ENCODE results near the gene CTSH. TPM values are rescaled to one million over a fixed set of nuclear protein-coding genes. Genes with fewer than 3 reads are reported as not detected.
"Not testable (repeated sequence)": the region's sequence is repeated elsewhere in the genome, so short reads cannot be mapped to it uniquely, and the experiment has no call there.

The CTSH gene
- total RNA-seq, 1 donor from 2014 or later = 34.4 TPM

- Histone ChIP-seq H3K4me3 (ENCODE audit: low read length in 3 of 3) (no peak overlapping the region), H3K4me1 (ENCODE audit: control insufficient read depth in 3 of 3, insufficient read depth in 3 of 3, low read length in 3 of 3) (peaks cover 4 to 19% (median 15%) of the 10 kb centered on the region in 3 donors), H3K27ac (ENCODE audit: low read depth, low read length) (no peak overlapping the region), H3K36me3 (ENCODE audit: control insufficient read depth in 3 of 3, insufficient read depth in 3 of 3, low read length in 3 of 3) (peaks cover 17 to 37% (median 36%) of the 10 kb centered on the region in 3 donors), H3K27me3 (ENCODE audit: control insufficient read depth in 3 of 3, insufficient read depth in 3 of 3, low read length in 3 of 3) (no peaks in the 10 kb centered on the region), H3K9ac (ENCODE audit: low read depth in 1 of 3, low read length in 3 of 3) (no peak overlapping the region), H3K9me3 (ENCODE audit: control insufficient read depth in 3 of 3, low read length in 3 of 3) (no peaks in the 10 kb centered on the region)
Observed at GRCh38 chr15:78913012-78913411, 31.8 kb downstream of the CTSH start.

- H3K9me3 ChIP-seq (ENCODE audit: control insufficient read depth in 3 of 3, low read length in 3 of 3) = no peaks in the 10 kb centered on the region
- peaks cover 20 to 39% (median 33%) of the 10 kb centered on the region in 3 donors for H3K36me3 ChIP-seq (ENCODE audit: control insufficient read depth in 3 of 3, insufficient read depth in 3 of 3, low read length in 3 of 3)
- peaks cover 4 to 20% (median 17%) of the 10 kb centered on the region in 3 donors for H3K4me1 ChIP-seq (ENCODE audit: control insufficient read depth in 3 of 3, insufficient read depth in 3 of 3, low read length in 3 of 3)
Observed at GRCh38 chr15:78912316-78912715, 32.5 kb downstream of the CTSH start.

GRCh38 chr15:78910271-78910670 lies 34.6 kb downstream of the CTSH start:
- H3K9me3 ChIP-seq (ENCODE audit: control insufficient read depth in 3 of 3, low read length in 3 of 3) = no peaks in the 10 kb centered on the region
- H3K27ac ChIP-seq (ENCODE audit: low read depth, low read length) = no peak overlapping the region
- H3K4me1 ChIP-seq (ENCODE audit: control insufficient read depth in 3 of 3, insufficient read depth in 3 of 3, low read length in 3 of 3) = peaks cover 12 to 22% (median 16%) of the 10 kb centered on the region in 3 donors
- no peaks in the 10 kb centered on the region for H3K27me3 ChIP-seq (ENCODE audit: control insufficient read depth in 3 of 3, insufficient read depth in 3 of 3, low read length in 3 of 3)
- H3K9ac ChIP-seq (ENCODE audit: low read depth in 1 of 3, low read length in 3 of 3) = no peak overlapping the region
- no peak overlapping the region for H3K4me3 ChIP-seq (ENCODE audit: low read length in 3 of 3)
- peaks cover 25 to 51% (median 47%) of the 10 kb centered on the region in 3 donors for H3K36me3 ChIP-seq (ENCODE audit: control insufficient read depth in 3 of 3, insufficient read depth in 3 of 3, low read length in 3 of 3)

More at GRCh38 chr15:78912316-78912715, 32.5 kb downstream of the CTSH start:
- H3K27me3 ChIP-seq (ENCODE audit: control insufficient read depth in 3 of 3, insufficient read depth in 3 of 3, low read length in 3 of 3) = no peaks in the 10 kb centered on the region
- no peak overlapping the region for H3K9ac ChIP-seq (ENCODE audit: low read depth in 1 of 3, low read length in 3 of 3)
- H3K27ac ChIP-seq (ENCODE audit: low read depth, low read length) = no peak overlapping the region
- no peak overlapping the region for H3K4me3 ChIP-seq (ENCODE audit: low read length in 3 of 3)

GRCh38 chr15:78909791-78910228 lies 35.0 kb downstream of the CTSH start:
- H3K4me3 ChIP-seq (ENCODE audit: low read length in 3 of 3) = no peak overlapping the region
- no peak overlapping the region for H3K27ac ChIP-seq (ENCODE audit: low read depth, low read length)
- no peak overlapping the region for H3K9ac ChIP-seq (ENCODE audit: low read depth in 1 of 3, low read length in 3 of 3)
- H3K9me3 ChIP-seq (ENCODE audit: control insufficient read depth in 3 of 3, low read length in 3 of 3) = no peaks in the 10 kb centered on the region
- H3K36me3 ChIP-seq (ENCODE audit: control insufficient read depth in 3 of 3, insufficient read depth in 3 of 3, low read length in 3 of 3) = peaks cover 25 to 50% (median 47%) of the 10 kb centered on the region in 3 donors
- peaks cover 12 to 18% (median 13%) of the 10 kb centered on the region in 3 donors for H3K4me1 ChIP-seq (ENCODE audit: control insufficient read depth in 3 of 3, insufficient read depth in 3 of 3, low read length in 3 of 3)
- H3K27me3 ChIP-seq (ENCODE audit: control insufficient read depth in 3 of 3, insufficient read depth in 3 of 3, low read length in 3 of 3) = no peaks in the 10 kb centered on the region

GRCh38 chr15:78909160-78909695 lies 35.6 kb downstream of the CTSH start:
- H3K9me3 ChIP-seq (ENCODE audit: control insufficient read depth in 3 of 3, low read length in 3 of 3) = no peaks in the 10 kb centered on the region
- no peak overlapping the region for H3K27ac ChIP-seq (ENCODE audit: low read depth, low read length)
- no peaks in the 10 kb centered on the region for H3K27me3 ChIP-seq (ENCODE audit: control insufficient read depth in 3 of 3, insufficient read depth in 3 of 3, low read length in 3 of 3)
- H3K4me3 ChIP-seq (ENCODE audit: low read length in 3 of 3) = no peak overlapping the region
- H3K36me3 ChIP-seq (ENCODE audit: control insufficient read depth in 3 of 3, insufficient read depth in 3 of 3, low read length in 3 of 3) = peaks cover 25 to 56% (median 50%) of the 10 kb centered on the region in 3 donors
- peaks cover 12 to 13% (median 12%) of the 10 kb centered on the region in 3 donors for H3K4me1 ChIP-seq (ENCODE audit: control insufficient read depth in 3 of 3, insufficient read depth in 3 of 3, low read length in 3 of 3)
- no peak overlapping the region for H3K9ac ChIP-seq (ENCODE audit: low read depth in 1 of 3, low read length in 3 of 3)

- Histone ChIP-seq H3K27ac (ENCODE audit: low read depth, low read length) (no peak overlapping the region), H3K27me3 (ENCODE audit: control insufficient read depth in 3 of 3, insufficient read depth in 3 of 3, low read length in 3 of 3) (no peaks in the 10 kb centered on the region), H3K9ac (ENCODE audit: low read depth in 1 of 3, low read length in 3 of 3) (no peak overlapping the region), H3K4me3 (ENCODE audit: low read length in 3 of 3) (no peak overlapping the region), H3K9me3 (ENCODE audit: control insufficient read depth in 3 of 3, low read length in 3 of 3) (no peaks in the 10 kb centered on the region), H3K4me1 (ENCODE audit: control insufficient read depth in 3 of 3, insufficient read depth in 3 of 3, low read length in 3 of 3) (peaks cover 8 to 12% (median 8%) of the 10 kb centered on the region in 3 donors), H3K36me3 (ENCODE audit: control insufficient read depth in 3 of 3, insufficient read depth in 3 of 3, low read length in 3 of 3) (peaks cover 33 to 71% (median 59%) of the 10 kb centered on the region in 3 donors)
Observed at GRCh38 chr15:78907577-78907976, 37.3 kb downstream of the CTSH start.

- Histone ChIP-seq H3K4me3 (ENCODE audit: low read length in 3 of 3) (no peak overlapping the region), H3K27me3 (ENCODE audit: control insufficient read depth in 3 of 3, insufficient read depth in 3 of 3, low read length in 3 of 3) (no peaks in the 10 kb centered on the region), H3K27ac (ENCODE audit: low read depth, low read length) (no peak overlapping the region), H3K36me3 (ENCODE audit: control insufficient read depth in 3 of 3, insufficient read depth in 3 of 3, low read length in 3 of 3) (peaks cover 37 to 73% (median 65%) of the 10 kb centered on the region in 3 donors), H3K9me3 (ENCODE audit: control insufficient read depth in 3 of 3, low read length in 3 of 3) (no peaks in the 10 kb centered on the region), H3K4me1 (ENCODE audit: control insufficient read depth in 3 of 3, insufficient read depth in 3 of 3, low read length in 3 of 3) (peaks cover 8 to 12% (median 8%) of the 10 kb centered on the region in 3 donors), H3K9ac (ENCODE audit: low read depth in 1 of 3, low read length in 3 of 3) (no peak overlapping the region)
Observed at GRCh38 chr15:78906316-78906620, 38.6 kb downstream of the CTSH start.

- no peak overlapping the region for H3K9ac ChIP-seq (ENCODE audit: low read depth in 1 of 3, low read length in 3 of 3)
- H3K27me3 ChIP-seq (ENCODE audit: control insufficient read depth in 3 of 3, insufficient read depth in 3 of 3, low read length in 3 of 3) = no peaks in the 10 kb centered on the region
- H3K27ac ChIP-seq (ENCODE audit: low read depth, low read length) = no peak overlapping the region
- H3K4me3 ChIP-seq (ENCODE audit: low read length in 3 of 3) = no peak overlapping the region
- no peaks in the 10 kb centered on the region for H3K9me3 ChIP-seq (ENCODE audit: control insufficient read depth in 3 of 3, low read length in 3 of 3)
- H3K36me3 ChIP-seq (ENCODE audit: control insufficient read depth in 3 of 3, insufficient read depth in 3 of 3, low read length in 3 of 3) = peaks cover 37 to 73% (median 67%) of the 10 kb centered on the region in 3 donors
- H3K4me1 ChIP-seq (ENCODE audit: control insufficient read depth in 3 of 3, insufficient read depth in 3 of 3, low read length in 3 of 3) = peaks cover 8 to 12% (median 8%) of the 10 kb centered on the region in 3 donors
Observed at GRCh38 chr15:78904599-78905358, 40.1 kb downstream of the CTSH start.

GRCh38 chr15:78902281-78903032 lies 42.4 kb downstream of the CTSH start:
- H3K9me3 ChIP-seq (ENCODE audit: control insufficient read depth in 3 of 3, low read length in 3 of 3); H3K27me3 ChIP-seq (ENCODE audit: control insufficient read depth in 3 of 3, insufficient read depth in 3 of 3, low read length in 3 of 3); H3K27ac ChIP-seq (ENCODE audit: low read depth, low read length); H3K9ac ChIP-seq (ENCODE audit: low read depth in 1 of 3, low read length in 3 of 3); H3K4me3 ChIP-seq (ENCODE audit: low read length in 3 of 3): not testable (repeated sequence)
- Histone ChIP-seq H3K36me3 (ENCODE audit: control insufficient read depth in 3 of 3, insufficient read depth in 3 of 3, low read length in 3 of 3) (peaks cover 36 to 73% (median 73%) of the 10 kb centered on the region in 3 donors), H3K4me1 (ENCODE audit: control insufficient read depth in 3 of 3, insufficient read depth in 3 of 3, low read length in 3 of 3) (peaks cover 6 to 12% (median 8%) of the 10 kb centered on the region in 3 donors)
